B cell (primary cell): ENCODE measurements around the gene SRC. TPM values are rescaled to one million over a fixed set of nuclear protein-coding genes. Genes with fewer than 3 reads are reported as not detected.

Experiments used
- ATAC-seq: fragments of 200-7000 bp; cut with Tn5 transposase; one replicate; pipeline ENCODE4 v1.10.0; 2021; ENCODE audit warnings: low read depth, mild to moderate bottlenecking, moderate number of reproducible peaks, moderate library complexity
- CTCF ChIA-PET: fragments of 350-600 bp; sonication (Branson Sonifier 250); formaldehyde crosslinking; loops from one replicate; lab custom pipeline; 2021; ENCODE audit warnings: antibody characterized with exemption, inconsistent platforms; lab: Charles Lee
- POLR2A ChIA-PET: fragments of 350-600 bp; sonication (Branson Sonifier 250); formaldehyde crosslinking; loops from one replicate; lab custom pipeline; 2021; ENCODE audit warnings: antibody characterized with exemption; lab: Charles Lee
- DNase-seq: peaks from one replicate; pipeline ENCODE4 v3.0.0; 2013
- H2AFZ ChIP-seq: 2 replicates; pipeline ENCODE4 v1.6.1; 2012; ENCODE audit warnings: mild to moderate bottlenecking, low read depth, low read length; ENCODE audit not compliant: insufficient read depth, poor library complexity, severe bottlenecking
- H3K27ac ChIP-seq, 2 donors: 1 replicate in 1 of 2; 2 replicates in 1 of 2; pipeline ENCODE4 v1.5.1; 2012 to 2013; ENCODE audit warnings: low read length in 2 of 2, mild to moderate bottlenecking in 2 of 2, moderate library complexity in 1 of 2
- H3K27me3 ChIP-seq, 4 experiments: fragments of 200-600 bp in 1 of 4; sonication (generic) in 1 of 4; replicated peaks in 1 of 4; 1 replicate in 2 of 4; 2 replicates in 2 of 4; pipeline versions ENCODE4 v1.6.1 to v1.7.0; 2013 to 2016; ENCODE audit warnings: low read length in 3 of 4, mild to moderate bottlenecking in 2 of 4, mixed read lengths in 1 of 4, moderate library complexity in 1 of 4; ENCODE audit not compliant: insufficient read depth in 4 of 4, control insufficient read depth in 3 of 4; ENCODE audit errors: control extremely low read depth in 1 of 4
- H3K36me3 ChIP-seq, 2 experiments: replicated peaks in 1 of 2; 1 replicate in 1 of 2; 2 replicates in 1 of 2; pipeline versions ENCODE4 v1.6.1 to v1.7.1; 2013; ENCODE audit warnings: low read length in 1 of 2; ENCODE audit not compliant: insufficient read depth in 2 of 2, control insufficient read depth in 1 of 2; ENCODE audit errors: control extremely low read depth in 1 of 2, extremely low read depth in 1 of 2
- H3K4me1 ChIP-seq, 2 donors: fragments of 200-600 bp in 1 of 2; sonication (generic) in 1 of 2; 1 replicate in 1 of 2; 2 replicates in 1 of 2; pipeline versions ENCODE4 v1.5.1 to v1.6.1; 2013 to 2017; ENCODE audit warnings: low read length in 2 of 2; ENCODE audit not compliant: control insufficient read depth in 2 of 2, insufficient read depth in 2 of 2
- H3K4me2 ChIP-seq: replicated peaks from 2 replicates; pipeline ENCODE3; 2012; ENCODE audit warnings: mild to moderate bottlenecking, low read depth, low read length; ENCODE audit not compliant: poor library complexity, severe bottlenecking
- H3K4me3 ChIP-seq, 5 experiments: fragments of 200-600 bp in 1 of 5; sonication (generic) in 1 of 5; 1 replicate in 3 of 5; 2 replicates in 2 of 5; pipeline versions ENCODE4 v1.5.1 to v1.7.0; 2011 to 2016; ENCODE audit warnings: low read length in 4 of 5, mild to moderate bottlenecking in 4 of 5, low read depth in 2 of 5, control low read depth in 1 of 5, moderate library complexity in 1 of 5; ENCODE audit not compliant: insufficient read depth in 1 of 5; ENCODE audit errors: control extremely low read depth in 1 of 5, extremely low read depth in 1 of 5
- H3K79me2 ChIP-seq: fragments of 200-600 bp; sonication (generic); one replicate; pipeline ENCODE4 v1.6.0; 2016; ENCODE audit warnings: low read length; ENCODE audit not compliant: control insufficient read depth, insufficient read depth
- H3K9ac ChIP-seq: fragments of 200-600 bp; sonication (generic); 2 replicates; pipeline ENCODE4 v1.6.1; 2017; ENCODE audit warnings: mild to moderate bottlenecking, low read length, moderate library complexity
- H3K9me3 ChIP-seq, 3 donors: one replicate each; pipeline versions ENCODE4 v1.6.1 to v1.7.1; 2013; ENCODE audit warnings: low read length in 2 of 3; ENCODE audit not compliant: control insufficient read depth in 2 of 3, insufficient read depth in 1 of 3; ENCODE audit errors: control extremely low read depth in 1 of 3
- H4K20me1 ChIP-seq: 2 replicates; pipeline ENCODE4 v1.6.0; 2012; ENCODE audit warnings: mild to moderate bottlenecking, low read length; ENCODE audit not compliant: insufficient read depth, control insufficient read depth, poor library complexity, severe bottlenecking
- H3K27ac Mint-ChIP-seq: one replicate; pipeline ENCODE4 v1.8.0; 2021; ENCODE audit warnings: mixed read lengths
- H3K27me3 Mint-ChIP-seq: one replicate; pipeline ENCODE4 v1.8.0; 2021; ENCODE audit warnings: mixed read lengths
- H3K4me1 Mint-ChIP-seq: one replicate; pipeline ENCODE4 v1.8.0; 2021; ENCODE audit warnings: mixed read lengths
- H3K4me3 Mint-ChIP-seq: one replicate; pipeline ENCODE4 v1.8.0; 2021; ENCODE audit warnings: mixed read lengths
- H3K9me3 Mint-ChIP-seq: one replicate; pipeline ENCODE4 v1.8.0; 2022; ENCODE audit warnings: mixed read lengths; ENCODE audit not compliant: insufficient read depth
- CTCF ChIP-seq: fragments of 200-600 bp; IDR thresholded peaks from one replicate; pipeline ENCODE4 v1.8.0; 2022; ENCODE audit warnings: antibody characterized with exemption, mild to moderate bottlenecking
- EZH2 ChIP-seq: IDR thresholded peaks from 2 replicates; pipeline ENCODE4 v1.6.1; 2012; ENCODE audit warnings: borderline replicate concordance, low read depth, mild to moderate bottlenecking, moderate library complexity, low read length; ENCODE audit not compliant: insufficient read depth, poor library complexity, severe bottlenecking
- WGBS: methylation state at CpG from one replicate; pipeline ENCODE4 v1.1.5; 2013; ENCODE audit warnings: missing lambda C conversion rate; ENCODE audit not compliant: insufficient coverage; 5-methylcytosine and 5-hydroxymethylcytosine counted together
- intact Hi-C: fragments of 100-400 bp; cut with micrococcal nuclease; formaldehyde crosslinking; loops from one replicate; pipeline ENCODE4 v1.10.0; 2022
- polyA plus RNA-seq: library from polyadenylated mRNA; depleted of rRNA; stranded (reverse); fragments of >200 nt; gene quantifications from 2 replicates; pipeline ENCODE4 v1.2.3, GENCODE V29; 2012
- total RNA-seq, 2 donors: library from RNA; stranded (reverse); fragments of 120-200 nt in 1 of 2; gene quantifications; 1 replicate in 1 of 2; 2 replicates in 1 of 2; pipeline versions ENCODE4 v1.2.3 to v1.2.4, GENCODE V29; 2013 to 2022

Gene SRC
- total and polyA plus RNA-seq, 2 donors (not counting 1 experiment from before 2014, with no cell fraction given): 6.5 to 16.8 TPM

GRCh38 chr20:37407019-37407566 is 61.2 kb downstream of the SRC start:
- 80% methylated on average over 1 of the region's 7 CpGs for WGBS
- POLR2A ChIA-PET: no interaction called here

More at GRCh38 chr20:37407019-37407566, 61.2 kb downstream of the SRC start:
- H3K4me1 ChIP-seq: peaks cover 22 to 36% of the 10 kb centered on the region in 2 donors
- H3K4me3 ChIP-seq: peak overlapping the region in 4 of 5 experiments; percentile 17 to 68 (median 47)
- peaks cover 28% of the 10 kb centered on the region for H3K4me1 Mint-ChIP-seq
- H3K79me2 ChIP-seq: no peaks in the 10 kb centered on the region
- H4K20me1 ChIP-seq: no peaks in the 10 kb centered on the region
- no peak overlapping the region for H3K27ac ChIP-seq
- CTCF ChIA-PET: interaction anchor here (1.7 kb wide), 1 partner anchor 128 kb away, joined by 4 read pairs; no protein-coding TSS in a partner anchor
- intact Hi-C loops: loop anchor here (5.0 kb wide), 1 partner anchor 455 kb away; the partner anchor contains the start of gene SAMHD1
- H3K27me3 ChIP-seq: peaks cover 0 to 13% (median 2%) of the 10 kb centered on the region in 4 experiments
- H3K9me3 ChIP-seq: no peaks in the 10 kb centered on the region
- H3K4me3 Mint-ChIP-seq: peak overlapping the region; percentile 68
- H3K9me3 Mint-ChIP-seq: no peaks in the 10 kb centered on the region
- peak overlapping the region; percentile 87 for H3K4me2 ChIP-seq
- peak overlapping the region; percentile 65 for H3K9ac ChIP-seq
- no peak for DNase-seq
- peak overlapping the region; percentile 73 for H2AFZ ChIP-seq
- ATAC-seq: no peak
- H3K27me3 Mint-ChIP-seq: peaks cover 16% of the 10 kb centered on the region
- H3K36me3 ChIP-seq: no peaks in the 10 kb centered on the region
- no peak overlapping the region for H3K27ac Mint-ChIP-seq
- TF ChIP-seq EZH2 (no peak), CTCF (no peak)
